ENCODE data around the gene CTSA. TPM values are rescaled to one million over a fixed set of nuclear protein-coding genes. Genes with fewer than 3 reads are reported as not detected.

Gene CTSA
- total RNA-seq, 1 donor from 2014 or later = 310 TPM

- no peak overlapping the region for H3K27ac Mint-ChIP-seq (ENCODE audit: unreplicated experiment)
- DNase-seq (ENCODE audit: extremely low spot score, unreplicated experiment) = no peak
- H3K27me3 Mint-ChIP-seq (ENCODE audit: unreplicated experiment) = no peaks in the 10 kb centered on the region
- H3K4me1 Mint-ChIP-seq (ENCODE audit: unreplicated experiment) = peaks cover 42% of the 10 kb centered on the region
- H3K4me3 Mint-ChIP-seq (ENCODE audit: unreplicated experiment) = no peak overlapping the region
- no peak for TF ChIP-seq CTCF (IDR thresholded peaks at IDR 0.05)
- H3K36me3 Mint-ChIP-seq (ENCODE audit: unreplicated experiment) = peaks cover 2% of the 10 kb centered on the region
- H3K9me3 Mint-ChIP-seq (ENCODE audit: unreplicated experiment) = no peaks in the 10 kb centered on the region
Measured at GRCh38 chr20:45859916-45860315, 31.2 kb upstream of the CTSA start.

- H3K27ac Mint-ChIP-seq (ENCODE audit: unreplicated experiment) = no peak overlapping the region
- H3K9me3 Mint-ChIP-seq (ENCODE audit: unreplicated experiment) = no peaks in the 10 kb centered on the region
- no peak overlapping the region for H3K4me3 Mint-ChIP-seq (ENCODE audit: unreplicated experiment)
- H3K27me3 Mint-ChIP-seq (ENCODE audit: unreplicated experiment) = no peaks in the 10 kb centered on the region
- H3K4me1 Mint-ChIP-seq (ENCODE audit: unreplicated experiment) = peaks cover 39% of the 10 kb centered on the region
- peaks cover 2% of the 10 kb centered on the region for H3K36me3 Mint-ChIP-seq (ENCODE audit: unreplicated experiment)
- DNase-seq (ENCODE audit: extremely low spot score, unreplicated experiment) = no peak
- TF ChIP-seq CTCF (IDR thresholded peaks at IDR 0.05) = no peak
Measured at GRCh38 chr20:45860560-45861220, 30.4 kb upstream of the CTSA start.

GRCh38 chr20:45861221-45862075, 29.7 kb upstream of the CTSA start:
- no peak for TF ChIP-seq CTCF (IDR thresholded peaks at IDR 0.05)
- no peak overlapping the region for H3K27ac Mint-ChIP-seq (ENCODE audit: unreplicated experiment)
- no peak overlapping the region for H3K4me3 Mint-ChIP-seq (ENCODE audit: unreplicated experiment)
- peaks cover 2% of the 10 kb centered on the region for H3K36me3 Mint-ChIP-seq (ENCODE audit: unreplicated experiment)
- no peaks in the 10 kb centered on the region for H3K9me3 Mint-ChIP-seq (ENCODE audit: unreplicated experiment)
- no peak for DNase-seq (ENCODE audit: extremely low spot score, unreplicated experiment)
- peaks cover 33% of the 10 kb centered on the region for H3K4me1 Mint-ChIP-seq (ENCODE audit: unreplicated experiment)
- no peaks in the 10 kb centered on the region for H3K27me3 Mint-ChIP-seq (ENCODE audit: unreplicated experiment)

GRCh38 chr20:45863543-45864470, 27.3 kb upstream of the CTSA start:
- Mint-ChIP-seq H3K36me3 (ENCODE audit: unreplicated experiment) (peaks cover 2% of the 10 kb centered on the region), H3K9me3 (ENCODE audit: unreplicated experiment) (no peaks in the 10 kb centered on the region), H3K27me3 (ENCODE audit: unreplicated experiment) (no peaks in the 10 kb centered on the region), H3K27ac (ENCODE audit: unreplicated experiment) (no peak overlapping the region), H3K4me3 (ENCODE audit: unreplicated experiment) (no peak overlapping the region), H3K4me1 (ENCODE audit: unreplicated experiment) (peaks cover 15% of the 10 kb centered on the region)
- DNase-seq (ENCODE audit: extremely low spot score, unreplicated experiment) = no peak
- TF ChIP-seq CTCF (IDR thresholded peaks at IDR 0.05) = no peak

All from osteocyte (in vitro differentiated cells).